CD4-positive, alpha-beta T cell treated with Interleukin-4 for 4 hours (primary cell): ENCODE measurements around the gene STK40.

ENCODE experiments used
- DNase-seq: peaks from one replicate; pipeline ENCODE4 v3.0.0-alpha.2; 2020

The STK40 gene

DNA sequence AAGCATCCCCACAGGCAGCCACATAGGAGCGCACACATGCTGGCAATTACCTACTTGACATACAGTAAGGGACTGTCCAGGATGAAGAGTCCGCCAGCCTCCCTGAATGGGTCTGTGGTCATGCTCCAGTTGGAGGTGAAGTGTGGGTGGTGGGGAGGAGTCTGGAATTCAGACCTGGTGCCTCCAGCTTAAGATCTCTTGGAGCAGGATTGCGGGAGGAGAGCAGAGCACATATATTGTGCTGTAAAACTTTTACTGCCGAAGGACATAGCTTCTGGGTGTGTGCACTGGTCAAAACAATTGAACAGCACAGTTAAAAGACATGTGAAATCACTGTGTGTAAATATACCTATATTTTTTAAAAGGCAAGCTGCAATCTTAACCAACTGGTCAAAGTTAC, 17.9 kb downstream of the STK40 start:
- DNase-seq, result no peak

DNA sequence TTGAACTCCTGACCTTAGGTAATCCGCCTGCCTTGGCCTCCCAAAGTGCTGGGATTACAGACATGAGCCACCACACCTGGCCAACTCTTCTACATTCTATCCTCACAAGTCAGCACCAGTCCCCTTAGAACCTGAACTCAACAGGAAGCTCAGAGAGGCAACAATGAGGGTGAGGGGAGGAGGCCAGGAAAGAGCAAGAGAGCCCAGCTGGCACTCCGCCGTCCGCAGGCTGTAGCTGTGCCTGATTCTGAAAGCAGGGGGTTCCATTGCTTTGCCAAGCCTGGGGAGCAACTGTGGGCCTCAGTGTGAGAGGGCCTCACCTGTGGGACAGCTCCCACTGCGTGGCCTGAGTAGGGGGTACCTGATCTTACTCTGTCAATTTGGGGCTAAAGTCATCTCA, 18.7 kb downstream of the STK40 start:
- DNase-seq, result peak; percentile 31

DNA sequence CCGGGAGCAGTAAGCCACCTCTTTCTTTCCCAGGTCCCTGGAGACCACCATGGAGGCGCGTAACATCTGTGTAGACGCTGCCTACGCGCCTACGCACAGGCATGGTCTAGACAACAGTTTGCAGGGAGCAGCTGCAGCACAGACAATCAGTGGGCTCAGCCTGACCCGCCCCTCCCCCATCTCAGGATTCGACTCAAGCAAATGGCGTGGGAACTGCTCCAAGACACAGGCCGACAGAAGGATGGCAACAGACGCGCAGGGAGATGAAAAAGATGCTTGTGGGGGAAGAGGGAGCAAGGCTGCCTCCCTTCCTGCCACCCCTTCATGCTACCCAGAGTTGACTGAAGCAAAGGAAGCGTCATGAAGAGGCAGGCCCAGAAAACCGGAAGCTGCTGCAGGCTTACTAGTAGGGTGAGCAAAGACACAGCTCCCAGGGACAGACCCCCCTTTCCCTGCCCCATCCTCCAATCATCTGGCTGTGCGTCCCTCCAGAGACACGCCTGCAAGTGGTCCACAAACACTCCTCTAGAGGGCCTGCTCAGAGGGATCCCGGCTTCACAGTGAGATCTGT, 19.5 kb downstream of the STK40 start:
- peak; percentile 53 for DNase-seq

DNA sequence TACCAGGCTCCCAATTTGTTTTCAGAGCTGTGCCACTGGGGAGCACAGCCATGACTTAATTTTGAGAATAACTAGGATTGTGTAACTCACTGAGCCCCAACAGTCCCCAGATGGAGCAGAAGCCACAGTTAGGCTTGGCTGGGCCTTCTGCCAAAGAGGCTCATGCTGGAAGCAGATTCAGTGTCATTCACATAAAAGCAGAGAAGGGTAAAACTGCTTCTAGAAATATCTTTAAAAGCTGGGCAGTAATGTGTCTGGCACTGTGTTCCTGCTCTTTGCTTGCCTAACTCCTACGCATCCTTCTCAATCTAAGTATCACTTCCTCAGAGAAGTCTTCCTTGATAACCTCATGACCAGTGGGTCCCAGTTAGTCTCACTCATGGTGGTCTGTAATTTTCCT, 20.3 kb downstream of the STK40 start:
- DNase-seq, result no peak

DNA sequence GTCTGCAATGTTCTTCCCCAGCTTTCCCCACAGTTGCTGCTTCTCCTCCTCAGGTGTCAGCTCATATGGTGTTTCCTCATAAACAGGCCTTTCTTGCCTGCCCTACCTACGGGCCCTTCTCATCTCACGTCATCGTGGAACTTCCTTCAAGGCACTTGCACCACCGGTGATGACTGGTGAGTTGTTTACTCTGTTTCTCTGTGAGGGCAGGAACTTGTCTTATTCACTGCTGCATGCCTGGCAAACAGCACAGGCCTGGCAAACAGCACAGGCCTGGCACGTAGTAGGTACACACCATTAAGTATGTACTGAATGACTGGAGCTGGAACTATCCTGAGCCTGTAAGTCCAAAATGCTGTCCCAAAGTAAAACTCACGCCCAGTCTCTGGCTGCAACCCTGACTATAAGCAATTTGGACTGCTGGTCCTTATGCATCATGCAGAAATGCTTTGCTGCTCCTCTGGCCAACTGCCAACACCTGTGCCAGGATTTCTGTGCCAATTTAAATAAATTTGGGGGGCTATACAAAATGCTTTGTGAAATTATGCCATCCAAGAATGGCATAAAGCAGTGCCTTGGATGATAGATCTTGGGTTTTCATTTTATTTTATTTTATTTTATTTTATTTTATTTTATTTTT, 25.7 kb downstream of the STK40 start:
- peak; percentile 50 for DNase-seq

DNA sequence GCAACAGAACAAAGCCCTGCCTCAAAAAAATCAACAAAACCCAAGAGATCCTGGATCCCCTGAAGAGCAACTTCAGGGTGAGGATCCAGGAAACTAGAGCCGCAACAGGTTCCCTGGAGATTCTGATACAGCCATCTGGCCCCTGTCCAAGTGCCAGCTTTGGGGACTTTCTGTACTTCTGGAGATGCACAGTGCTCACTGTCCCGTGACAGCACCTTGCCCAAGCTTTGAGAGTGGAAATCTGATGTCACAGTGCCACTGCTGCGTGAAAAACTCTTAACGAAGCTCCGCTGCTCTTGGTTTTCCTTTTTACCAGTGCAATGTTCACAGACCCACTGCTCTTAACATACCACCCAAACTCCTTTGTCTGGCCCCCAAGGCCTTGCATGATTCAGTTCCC, 26.3 kb downstream of the STK40 start:
- DNase-seq, result no peak

DNA sequence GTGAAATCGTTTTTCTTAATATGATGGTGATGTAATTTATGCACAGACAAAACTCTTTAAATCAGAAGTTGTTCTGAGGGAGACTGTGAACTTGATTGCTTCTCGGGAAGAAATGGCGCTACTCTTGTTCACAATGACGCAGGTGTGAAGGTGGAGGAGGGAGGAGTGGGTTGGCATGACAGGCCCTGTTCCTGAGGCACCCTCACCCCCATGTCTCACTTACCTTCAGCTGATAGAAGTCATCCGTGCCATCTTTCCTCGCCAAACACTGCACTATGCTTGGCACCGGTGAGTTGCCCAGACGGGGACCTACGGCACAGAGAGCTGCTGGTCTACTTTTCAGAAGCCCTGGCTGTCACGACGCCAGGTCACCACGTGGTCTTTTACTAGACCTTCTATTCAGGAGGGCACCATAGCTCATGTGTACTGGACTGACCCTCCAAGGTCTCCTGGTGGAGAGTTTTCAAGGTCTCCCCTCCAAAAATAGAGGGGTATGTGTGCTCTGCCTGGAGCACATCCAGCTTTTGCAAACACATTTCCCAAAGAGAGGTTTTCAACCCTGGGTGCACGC, 27.1 kb downstream of the STK40 start:
- DNase-seq, result no peak

DNA sequence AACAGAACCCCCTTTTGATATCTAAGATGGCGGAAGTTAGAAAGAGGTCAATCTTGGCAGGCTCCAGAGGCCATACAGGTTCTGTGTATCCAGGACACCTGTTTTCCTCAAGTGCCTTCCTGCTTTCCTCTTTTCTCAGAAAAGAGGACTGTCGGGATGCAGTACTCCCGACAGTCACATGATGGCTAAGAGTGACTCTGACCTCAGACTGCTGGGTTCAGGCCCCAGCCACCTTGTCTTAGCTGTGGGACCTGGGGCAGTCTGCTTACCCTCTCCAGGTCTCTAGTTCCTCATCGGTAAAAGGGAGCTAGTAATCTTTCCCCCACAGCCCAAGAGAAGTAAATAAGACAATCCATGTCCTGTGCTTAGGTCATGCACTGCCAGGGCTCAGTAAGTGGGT, 29.9 kb downstream of the STK40 start:
- DNase-seq, result no peak

DNA sequence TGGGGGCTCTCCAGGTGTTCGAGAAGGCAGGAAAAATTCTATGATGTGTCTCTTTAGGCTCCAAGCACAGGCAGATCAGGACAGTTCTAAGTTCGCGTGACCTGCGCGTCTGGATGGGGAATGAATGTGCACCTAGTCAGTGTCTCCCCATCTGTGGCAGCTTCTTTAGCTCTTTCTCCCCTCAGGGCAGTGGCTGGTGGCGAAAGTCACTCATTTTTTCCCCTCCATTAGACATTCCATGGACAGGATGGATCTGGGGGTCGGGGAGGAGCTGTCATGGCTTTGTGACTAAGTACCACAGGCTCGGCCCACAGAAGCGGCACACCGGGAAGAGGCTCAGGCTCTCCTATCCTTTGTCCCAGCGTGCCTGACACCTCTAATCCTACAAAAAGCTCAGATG, 31.2 kb downstream of the STK40 start:
- DNase-seq, result no peak

DNA sequence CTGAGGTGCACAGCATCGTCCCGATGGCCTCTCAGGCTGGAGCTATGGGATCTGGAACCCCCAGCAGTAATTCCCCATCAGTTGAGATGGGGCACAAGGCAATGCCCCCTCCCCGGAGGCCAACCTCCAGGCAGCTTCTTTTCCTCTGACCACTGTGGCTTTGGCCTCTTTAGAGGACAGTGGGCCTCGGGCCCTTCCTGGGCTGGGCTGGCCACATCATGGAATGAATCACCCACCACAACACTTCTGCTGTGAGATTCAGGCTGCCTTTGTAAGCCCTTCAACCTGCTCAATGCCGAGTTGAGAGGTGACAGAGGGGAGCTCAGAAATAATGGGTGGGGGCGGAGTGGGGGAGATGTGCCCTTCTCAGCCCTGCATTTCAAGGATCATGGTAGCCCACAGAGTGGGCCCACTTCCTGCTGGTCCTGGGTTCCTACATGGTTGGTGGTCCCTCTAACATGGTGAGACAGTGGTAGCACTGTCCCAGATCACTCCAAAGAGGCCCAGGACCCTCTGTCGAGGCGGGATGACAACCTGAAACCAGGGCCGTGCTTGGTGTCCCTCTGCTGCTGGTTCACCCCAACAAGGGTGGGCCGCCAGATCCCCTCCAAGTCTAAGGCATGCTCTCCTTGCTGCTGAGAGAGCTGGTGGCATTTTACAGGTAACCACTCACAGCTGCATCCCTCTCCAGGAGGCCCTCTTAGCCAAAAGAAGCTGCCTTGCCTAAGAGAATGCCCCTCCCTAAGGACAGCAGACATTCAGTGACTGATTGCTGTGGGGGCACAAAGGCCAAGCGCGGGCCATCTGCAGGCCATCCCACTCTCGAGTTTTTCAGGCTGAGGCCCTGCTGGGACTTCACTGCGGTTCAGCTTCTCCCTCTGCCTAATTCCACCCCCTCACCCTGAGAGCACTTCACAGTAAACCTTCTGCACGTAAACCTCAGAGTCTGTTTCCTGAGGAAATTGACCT, 32.5 kb downstream of the STK40 start:
- no peak for DNase-seq

DNA sequence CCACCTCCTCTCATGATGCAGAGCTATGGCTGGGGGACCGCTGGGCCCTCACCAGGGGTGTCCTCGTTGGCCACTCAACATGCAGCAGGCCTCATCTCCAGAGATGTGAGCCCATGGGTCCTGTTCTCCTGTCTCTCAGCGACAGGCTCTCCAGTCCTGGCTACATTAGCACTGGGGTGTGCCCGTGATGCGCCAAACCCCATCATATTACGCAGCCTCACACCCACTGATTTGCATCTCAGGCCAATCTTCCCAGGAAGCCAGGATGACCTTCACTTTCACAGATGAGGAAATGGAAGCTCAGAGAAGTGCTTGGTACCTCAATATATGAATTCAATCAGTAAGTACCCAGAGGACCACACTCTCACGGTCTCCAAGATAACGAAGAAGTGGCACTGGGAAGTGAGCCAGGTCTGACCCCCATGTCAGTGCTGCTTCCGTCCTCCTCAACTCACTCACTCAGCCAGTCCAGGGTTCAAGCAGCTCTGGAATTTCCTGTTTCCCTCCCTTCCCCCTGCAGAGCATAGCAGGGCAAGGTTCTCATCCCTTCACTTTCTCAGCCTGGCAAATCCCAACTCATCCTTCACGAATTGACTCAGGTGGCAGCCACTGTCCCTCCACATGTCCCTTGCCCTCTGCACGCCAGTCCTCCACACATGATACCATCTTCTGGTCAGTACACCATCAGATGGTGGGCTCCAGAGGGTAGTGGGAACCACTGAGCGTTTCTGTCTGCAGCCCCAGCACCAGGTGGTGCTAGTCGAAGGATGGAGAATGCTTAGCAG, 33.4 kb downstream of the STK40 start:
- DNase-seq, result no peak

DNA sequence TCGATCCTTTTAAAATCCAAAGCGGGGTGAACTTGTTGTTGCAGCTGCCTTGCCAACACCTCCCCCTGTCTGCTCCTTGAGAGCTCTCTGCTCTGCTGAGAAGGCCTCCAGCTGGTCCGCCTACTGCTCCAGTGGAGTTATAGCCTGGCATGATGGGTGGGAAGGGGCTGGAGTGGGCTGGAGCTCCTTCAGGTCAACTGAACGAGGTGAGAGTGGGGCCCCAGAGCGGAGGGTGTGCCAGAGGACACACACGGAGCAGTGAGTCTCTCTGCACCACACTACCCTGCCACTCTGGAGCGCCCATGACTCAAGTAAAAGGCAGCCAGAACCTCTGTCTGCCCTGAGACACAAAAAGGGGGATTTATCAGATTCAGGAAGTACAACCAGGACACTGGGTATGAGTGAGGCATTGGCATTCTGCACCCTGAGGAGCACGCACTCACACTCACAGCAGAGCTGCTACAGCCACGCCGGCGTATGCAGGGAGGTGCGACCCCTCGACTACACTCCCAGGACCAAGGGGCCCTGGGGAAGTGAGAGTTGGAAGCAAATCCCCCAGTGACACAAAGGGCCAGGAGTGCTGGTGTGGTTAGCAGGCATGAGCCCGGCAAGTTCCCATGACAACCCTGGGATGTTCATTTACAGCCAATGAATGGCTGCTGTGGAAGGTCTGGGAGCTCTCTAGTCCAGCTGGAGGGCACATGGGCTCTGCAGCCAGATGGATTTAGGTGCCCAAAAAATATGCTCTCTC, 34.3 kb downstream of the STK40 start:
- no peak for DNase-seq

DNA sequence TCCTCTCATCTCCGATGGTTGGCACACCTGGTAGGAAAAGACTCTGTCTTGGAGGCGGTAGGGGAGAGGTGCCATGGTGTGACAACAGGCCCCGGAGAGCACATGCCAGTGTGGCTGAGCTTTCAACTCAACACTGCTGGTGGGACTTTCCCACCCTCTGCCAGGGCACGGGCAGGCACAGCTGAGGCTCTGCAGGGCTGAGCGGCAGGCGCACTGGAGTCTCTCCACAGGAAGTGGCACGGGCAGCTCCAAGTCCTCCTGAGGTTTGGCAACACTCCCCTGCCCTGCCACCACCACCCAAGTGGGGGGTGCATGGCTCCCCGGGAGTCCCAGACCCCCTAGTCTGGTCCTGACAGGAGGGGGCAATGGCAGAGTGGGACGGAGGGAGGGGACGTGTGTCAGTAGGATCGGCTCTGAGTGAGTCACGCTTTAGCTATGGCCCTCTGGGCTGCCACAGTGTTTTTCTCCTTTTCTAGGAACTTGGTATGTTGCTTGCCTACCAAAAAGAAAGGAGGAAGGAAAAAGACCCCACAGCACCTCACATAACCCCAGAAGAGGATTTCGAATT, 35.0 kb downstream of the STK40 start:
- DNase-seq, result peak; percentile 61

DNA sequence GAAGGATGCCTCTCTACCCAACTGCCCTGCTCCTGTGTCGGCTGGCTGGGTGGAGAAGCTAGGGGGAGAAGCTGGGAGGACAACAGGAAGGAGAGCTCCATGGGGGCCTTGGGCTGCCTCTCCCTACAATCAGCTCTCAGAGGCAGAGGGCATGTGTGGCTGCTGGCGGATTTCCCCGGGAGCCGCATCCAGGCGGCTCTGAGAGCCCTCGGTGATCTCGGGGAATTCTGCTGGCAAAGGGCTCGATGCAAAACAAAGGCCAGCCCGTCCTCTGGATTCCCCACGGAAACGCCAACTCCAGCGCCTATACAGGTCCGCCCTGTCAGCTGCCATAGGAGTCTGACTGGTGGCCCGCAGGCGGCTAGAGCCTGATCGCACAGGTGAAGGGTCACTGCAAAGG, 35.9 kb downstream of the STK40 start:
- DNase-seq, result no peak

DNA sequence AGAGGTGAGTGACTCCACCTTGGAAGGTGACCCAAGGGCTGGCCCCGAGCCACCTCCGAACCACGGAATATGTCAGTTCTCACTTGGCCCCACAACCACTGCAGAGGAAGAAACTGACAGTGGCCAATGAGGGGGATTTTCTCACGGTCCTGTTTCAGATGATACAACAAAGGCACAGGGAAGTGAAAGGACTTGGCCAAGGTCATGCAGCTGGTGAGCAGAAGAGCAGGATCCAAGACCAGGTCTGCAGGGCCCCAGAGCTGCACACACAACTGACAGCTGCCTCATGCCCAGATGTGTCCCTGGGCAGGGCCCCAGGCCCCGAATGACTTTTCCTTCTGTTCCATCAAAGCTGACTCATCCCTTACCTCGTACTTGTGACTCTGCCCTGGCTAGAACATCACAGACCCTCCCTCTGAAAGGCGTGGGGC, 36.5 kb downstream of the STK40 start:
- no peak for DNase-seq

DNA sequence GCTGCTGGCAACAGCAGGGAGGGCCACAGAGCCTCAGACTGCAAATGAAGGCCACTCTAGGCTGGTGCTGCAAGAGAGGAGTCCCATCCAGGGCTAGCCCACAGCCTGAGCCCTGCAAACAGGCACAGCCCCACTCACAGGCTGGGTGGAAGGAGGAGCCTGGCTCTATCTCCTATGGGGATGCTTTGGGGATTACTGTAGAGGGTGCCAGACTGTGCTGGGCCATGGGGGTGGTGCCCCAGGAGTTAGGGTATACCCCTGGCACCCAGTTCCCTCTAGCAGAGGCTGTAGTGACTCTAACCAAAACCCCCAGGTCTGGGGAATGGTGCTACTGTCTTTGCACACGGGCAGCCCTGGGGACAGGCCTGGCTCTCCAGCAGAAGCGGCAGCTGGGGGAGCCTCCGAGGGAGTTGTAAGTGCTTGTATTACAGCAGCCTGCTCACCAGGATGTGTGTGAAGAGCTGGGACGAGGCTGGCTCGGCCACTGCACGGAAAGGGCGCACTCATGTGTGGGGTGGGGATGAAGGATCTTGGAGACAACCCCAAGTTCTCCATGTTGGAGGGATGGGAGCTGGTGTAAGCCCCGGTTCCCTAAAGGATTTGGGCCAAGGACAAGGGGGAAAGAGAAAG, 38.9 kb downstream of the STK40 start:
- no peak for DNase-seq

DNA sequence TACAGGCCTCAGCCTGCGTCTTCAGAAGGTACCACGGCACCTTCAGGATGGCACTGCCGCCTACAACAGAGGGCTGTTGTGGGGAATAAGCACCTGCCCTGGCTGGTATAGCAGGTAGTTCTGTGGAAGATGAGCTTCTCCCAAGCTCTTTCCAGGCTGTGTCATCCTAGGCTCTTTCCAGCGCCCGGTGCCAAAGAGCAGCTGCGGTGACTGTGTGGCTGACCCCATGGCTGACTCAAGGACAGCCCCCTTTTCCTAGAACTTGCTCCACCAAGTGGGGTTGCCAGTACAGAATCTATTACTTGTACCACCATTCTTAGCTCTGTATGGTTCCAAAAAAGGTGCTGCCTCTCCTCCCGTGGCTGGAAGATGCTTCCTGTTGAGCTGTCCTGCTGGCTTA, 40.4 kb downstream of the STK40 start:
- no peak for DNase-seq

DNA sequence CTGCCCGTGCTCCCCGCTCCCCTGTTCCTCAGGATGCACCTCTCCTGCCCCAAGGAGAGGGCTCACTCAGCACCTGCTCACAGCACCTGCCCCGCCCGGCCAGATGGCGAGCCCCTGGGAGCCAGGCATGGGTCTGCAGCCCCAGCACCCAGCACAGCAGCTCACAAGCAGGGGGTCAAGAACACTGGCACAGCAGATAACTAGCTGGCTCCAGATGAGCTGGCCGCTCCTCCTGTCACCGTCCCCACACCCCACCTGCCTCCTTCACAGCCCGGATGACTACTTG, 41.4 kb downstream of the STK40 start:
- no peak for DNase-seq

DNA sequence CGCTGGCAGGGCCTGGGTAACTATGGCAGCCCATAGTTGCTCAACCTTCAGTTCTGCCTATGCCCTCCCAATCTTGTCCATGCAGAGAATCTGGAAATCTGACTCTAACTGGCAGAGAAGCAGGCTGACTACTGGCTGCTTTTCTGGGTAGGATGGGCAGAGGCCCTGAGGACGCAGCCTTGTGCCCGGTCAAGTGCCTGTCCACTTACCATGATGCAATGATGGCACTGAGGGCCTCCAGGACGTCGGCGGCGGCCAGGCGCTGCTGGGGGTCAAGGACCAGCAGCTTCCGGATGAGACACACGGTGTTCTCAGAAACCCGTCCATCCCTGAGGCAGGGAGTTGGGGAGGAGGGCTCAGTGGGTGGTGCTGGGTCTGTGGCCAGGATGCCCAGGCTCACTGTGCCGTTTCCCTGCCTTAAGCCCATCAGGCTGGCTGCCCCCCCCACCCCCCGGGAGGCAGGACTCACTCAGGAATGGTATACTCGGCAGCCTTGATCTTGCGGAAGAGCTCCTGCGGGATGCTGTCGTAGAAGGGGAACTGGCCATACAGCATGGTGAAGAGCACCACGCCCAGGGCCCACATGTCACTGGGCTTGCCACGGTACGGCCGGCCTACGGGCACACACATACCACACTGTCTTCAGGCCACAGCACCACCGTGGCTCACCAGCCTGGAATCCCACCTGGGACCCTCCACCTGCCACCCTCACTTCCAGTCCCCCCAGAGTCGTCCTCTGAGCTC, 41.9 kb downstream of the STK40 start:
- no peak for DNase-seq

DNA sequence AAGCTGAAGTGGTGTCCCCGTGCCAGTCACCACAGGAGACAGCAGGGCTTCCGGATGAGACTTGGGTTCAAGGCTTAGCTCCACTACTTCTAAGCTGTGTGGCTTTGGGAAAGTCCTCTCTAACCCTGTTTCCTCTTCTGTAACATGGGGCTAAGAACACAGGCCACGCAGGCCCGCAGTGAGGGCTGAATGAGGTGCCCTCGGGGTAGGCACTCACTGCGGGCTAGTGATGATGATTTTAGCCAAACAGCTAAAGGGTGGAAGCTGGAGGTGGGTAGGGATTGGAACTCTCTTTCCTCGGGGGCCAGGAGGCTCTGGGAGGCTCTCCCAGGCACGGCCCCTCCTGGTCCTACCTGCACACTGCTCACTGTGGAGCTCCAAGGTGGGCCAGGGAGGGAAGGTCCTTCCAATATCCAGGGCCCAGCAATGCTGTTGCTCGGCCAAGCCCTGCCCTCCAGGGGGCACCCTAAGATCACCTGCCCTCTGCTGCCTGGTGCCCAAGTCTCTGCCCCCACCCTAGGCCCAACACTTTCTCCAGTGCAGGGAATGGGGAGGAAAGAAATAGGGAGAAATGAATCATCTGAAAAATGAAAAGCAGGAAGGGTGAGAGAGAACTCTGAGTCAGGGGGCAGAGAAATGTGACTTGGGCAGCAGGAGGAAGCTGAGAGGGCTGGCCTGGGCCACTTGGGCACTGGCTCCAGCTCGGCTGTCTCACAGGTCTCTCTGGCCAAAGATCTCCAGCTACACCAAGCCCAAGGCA, 43.1 kb downstream of the STK40 start:
- peak; percentile 46 for DNase-seq
